ENCODE data around the gene ATP2C2.

DNA sequence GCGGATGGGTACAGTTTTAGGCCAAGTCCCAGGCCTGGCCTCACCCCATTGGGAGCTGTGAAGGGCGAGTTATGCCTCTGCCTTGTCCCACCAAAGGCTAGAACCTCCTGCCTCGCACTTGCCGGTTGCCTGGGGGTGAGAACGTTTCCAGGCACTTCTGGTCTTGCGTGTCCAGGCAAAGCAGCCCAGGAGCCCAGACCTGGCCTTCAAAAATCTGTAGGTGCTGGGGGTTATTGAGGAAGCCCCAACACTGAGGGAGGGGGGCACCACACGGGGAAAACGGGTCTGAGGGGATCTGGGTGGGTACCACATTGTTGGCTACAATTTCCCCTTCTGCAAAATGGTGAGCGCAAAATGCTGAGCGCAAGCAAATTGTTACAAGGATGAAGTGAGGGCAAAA is 12.2 kb upstream of the ATP2C2 start:
- TF ChIP-seq POLR2A (IDR thresholded peaks at IDR 0.05): no peak
- TF ChIP-seq, protein P1, sequence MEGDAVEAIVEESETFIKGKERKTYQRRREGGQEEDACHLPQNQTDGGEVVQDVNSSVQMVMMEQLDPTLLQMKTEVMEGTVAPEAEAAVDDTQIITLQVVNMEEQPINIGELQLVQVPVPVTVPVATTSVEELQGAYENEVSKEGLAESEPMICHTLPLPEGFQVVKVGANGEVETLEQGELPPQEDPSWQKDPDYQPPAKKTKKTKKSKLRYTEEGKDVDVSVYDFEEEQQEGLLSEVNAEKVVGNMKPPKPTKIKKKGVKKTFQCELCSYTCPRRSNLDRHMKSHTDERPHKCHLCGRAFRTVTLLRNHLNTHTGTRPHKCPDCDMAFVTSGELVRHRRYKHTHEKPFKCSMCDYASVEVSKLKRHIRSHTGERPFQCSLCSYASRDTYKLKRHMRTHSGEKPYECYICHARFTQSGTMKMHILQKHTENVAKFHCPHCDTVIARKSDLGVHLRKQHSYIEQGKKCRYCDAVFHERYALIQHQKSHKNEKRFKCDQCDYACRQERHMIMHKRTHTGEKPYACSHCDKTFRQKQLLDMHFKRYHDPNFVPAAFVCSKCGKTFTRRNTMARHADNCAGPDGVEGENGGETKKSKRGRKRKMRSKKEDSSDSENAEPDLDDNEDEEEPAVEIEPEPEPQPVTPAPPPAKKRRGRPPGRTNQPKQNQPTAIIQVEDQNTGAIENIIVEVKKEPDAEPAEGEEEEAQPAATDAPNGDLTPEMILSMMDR (IDR thresholded peaks at IDR 0.05): no peak
